H9 (cell line): ENCODE results near the gene HVCN1. TPM values are rescaled to one million over a fixed set of nuclear protein-coding genes. Genes with fewer than 3 reads are reported as not detected.
A peak's percentile ranks its signal among the peaks of the same experiment; 100 is the strongest.

ENCODE experiments used
- DNase-seq: peaks from one replicate; pipeline ENCODE4 v3.0.0-alpha.2; 2017
- H2AFZ ChIP-seq: one replicate; pipeline ENCODE4 v1.6.1; 2013; ENCODE audit warnings: mild to moderate bottlenecking, low read length, control low read depth, moderate library complexity
- H2AK5ac ChIP-seq: 2 replicates; pipeline ENCODE4 v1.6.1; 2013; ENCODE audit warnings: low read length, control low read depth, mixed read lengths; ENCODE audit not compliant: insufficient read length
- H2BK120ac ChIP-seq: one replicate; pipeline ENCODE4 v1.6.1; 2013; ENCODE audit warnings: low read depth, mild to moderate bottlenecking, low read length, control low read depth, inconsistent platforms; ENCODE audit not compliant: poor library complexity, severe bottlenecking
- H2BK12ac ChIP-seq: 2 replicates; pipeline ENCODE4 v1.6.1; 2013; ENCODE audit warnings: low read length, control low read depth, mixed read lengths, low read depth; ENCODE audit not compliant: insufficient read length
- H2BK15ac ChIP-seq: 2 replicates; pipeline ENCODE4 v1.6.1; 2013; ENCODE audit warnings: low read depth, low read length, control low read depth
- H2BK20ac ChIP-seq: one replicate; pipeline ENCODE4 v1.6.1; 2013; ENCODE audit warnings: low read depth, mild to moderate bottlenecking, low read length, control low read depth, inconsistent platforms; ENCODE audit not compliant: poor library complexity, severe bottlenecking
- H2BK5ac ChIP-seq: 2 replicates; pipeline ENCODE4 v1.6.1; 2013; ENCODE audit warnings: low read length, control low read depth, mixed read lengths; ENCODE audit not compliant: insufficient read length
- H3K14ac ChIP-seq: 2 replicates; pipeline ENCODE4 v1.6.1; 2013; ENCODE audit warnings: low read length, control low read depth; ENCODE audit not compliant: insufficient read depth
- H3K18ac ChIP-seq: 2 replicates; pipeline ENCODE4 v1.6.1; 2013; ENCODE audit warnings: low read depth, mild to moderate bottlenecking, mixed read lengths, low read length, control low read depth; ENCODE audit not compliant: insufficient read length
- H3K23ac ChIP-seq: 2 replicates; pipeline ENCODE4 v1.6.1; 2013; ENCODE audit warnings: low read length, control low read depth, mixed read lengths, low read depth; ENCODE audit not compliant: insufficient read length
- H3K23me2 ChIP-seq: 2 replicates; pipeline ENCODE4 v1.6.1; 2013; ENCODE audit warnings: low read depth, mild to moderate bottlenecking, mixed read lengths, low read length, control low read depth; ENCODE audit not compliant: insufficient read length, poor library complexity, severe bottlenecking
- H3K27ac ChIP-seq: 2 replicates; pipeline ENCODE4 v1.5.1; 2013; ENCODE audit warnings: low read length, control low read depth, mixed read lengths, low read depth; ENCODE audit not compliant: insufficient read length
- H3K27me3 ChIP-seq: 2 replicates; pipeline ENCODE4 v1.6.1; 2013; ENCODE audit warnings: low read length, control low read depth, inconsistent platforms; ENCODE audit not compliant: insufficient read depth
- H3K4ac ChIP-seq: 2 replicates; pipeline ENCODE4 v1.6.1; 2013; ENCODE audit warnings: low read depth, mild to moderate bottlenecking, control low read depth, inconsistent platforms, low read length, moderate library complexity
- H3K4me1 ChIP-seq: 2 replicates; pipeline ENCODE4 v1.6.1; 2013; ENCODE audit warnings: low read length, control low read depth, inconsistent platforms; ENCODE audit not compliant: insufficient read depth
- H3K4me2 ChIP-seq: 2 replicates; pipeline ENCODE4 v1.6.1; 2013; ENCODE audit warnings: low read length, control low read depth, mixed read lengths; ENCODE audit not compliant: insufficient read length, insufficient read depth
- H3K56ac ChIP-seq: 2 replicates; pipeline ENCODE4 v1.6.1; 2013; ENCODE audit warnings: low read depth, mild to moderate bottlenecking, mixed read lengths, low read length, control low read depth; ENCODE audit not compliant: insufficient read length
- H3K79me1 ChIP-seq: 2 replicates; pipeline ENCODE4 v1.6.1; 2013; ENCODE audit warnings: low read depth, mild to moderate bottlenecking, moderate library complexity, low read length, control low read depth, inconsistent platforms; ENCODE audit not compliant: insufficient read depth, poor library complexity, severe bottlenecking
- H3K79me2 ChIP-seq: 2 replicates; pipeline ENCODE4 v1.6.1; 2013; ENCODE audit warnings: low read length, control low read depth, inconsistent platforms; ENCODE audit not compliant: insufficient read depth
- H3K9ac ChIP-seq: 2 replicates; pipeline ENCODE4 v1.6.1; 2013; ENCODE audit warnings: low read length, control low read depth, mixed read lengths; ENCODE audit not compliant: insufficient read length; ENCODE audit errors: extremely low read depth
- H3K9me3 ChIP-seq: one replicate; pipeline ENCODE4 v1.6.1; 2013; ENCODE audit warnings: low read depth, low read length, inconsistent platforms; ENCODE audit not compliant: control insufficient read depth
- H3T11ph ChIP-seq: one replicate; pipeline ENCODE4 v1.6.1; 2013; ENCODE audit warnings: mild to moderate bottlenecking, low read length, control low read depth, inconsistent platforms
- H4K20me1 ChIP-seq: one replicate; pipeline ENCODE4 v1.6.1; 2013; ENCODE audit not compliant: control insufficient read depth, insufficient read length, insufficient read depth
- H4K5ac ChIP-seq: 2 replicates; pipeline ENCODE4 v1.6.1; 2013; ENCODE audit warnings: low read depth, mild to moderate bottlenecking, mixed read lengths, low read length, control low read depth; ENCODE audit not compliant: insufficient read length
- H4K8ac ChIP-seq: replicated peaks from 2 replicates; pipeline ENCODE4 v1.6.1; 2013; ENCODE audit warnings: low read length, control low read depth, mixed read lengths, low read depth; ENCODE audit not compliant: insufficient read length
- H4K91ac ChIP-seq: 2 replicates; pipeline ENCODE4 v1.6.1; 2013; ENCODE audit warnings: low read depth, mild to moderate bottlenecking, moderate library complexity, mixed read lengths, low read length, control low read depth; ENCODE audit not compliant: insufficient read length
- H3K27ac Mint-ChIP-seq, 3 experiments: 2 replicates in 2 of 3; 3 replicates in 1 of 3; pipeline ENCODE4 v1.8.0; 2020 to 2021; ENCODE audit warnings: mixed read lengths in 3 of 3, mild to moderate bottlenecking in 1 of 3, moderate library complexity in 1 of 3
- H3K27me3 Mint-ChIP-seq: 2 replicates; pipeline ENCODE4 v1.8.0; 2021; ENCODE audit warnings: low read depth, mild to moderate bottlenecking, moderate library complexity, mixed read lengths
- H3K36me3 Mint-ChIP-seq, 3 experiments: 2 replicates in 2 of 3; 3 replicates in 1 of 3; pipeline ENCODE4 v1.8.0; 2020 to 2021; ENCODE audit warnings: low read depth in 3 of 3, mixed read lengths in 3 of 3; ENCODE audit not compliant: insufficient read depth in 1 of 3
- H3K4me1 Mint-ChIP-seq, 2 experiments: 2 replicates each; pipeline ENCODE4 v1.8.0; 2020; ENCODE audit warnings: mixed read lengths in 2 of 2
- H3K4me3 Mint-ChIP-seq, 2 experiments: 2 replicates in 1 of 2; 3 replicates in 1 of 2; pipeline ENCODE4 v1.8.0; 2020 to 2021; ENCODE audit warnings: mild to moderate bottlenecking in 2 of 2, mixed read lengths in 2 of 2, moderate library complexity in 1 of 2
- H3K9me3 Mint-ChIP-seq, 2 experiments: 2 replicates in 1 of 2; 3 replicates in 1 of 2; pipeline ENCODE4 v1.8.0; 2020; ENCODE audit warnings: mild to moderate bottlenecking in 2 of 2, mixed read lengths in 2 of 2, moderate library complexity in 1 of 2
- CTCF ChIP-seq: fragments of 200-600 bp; sonication (generic); conservative IDR thresholded peaks from 3 replicates; pipeline ENCODE4 v1.8.0; 2021; ENCODE audit warnings: antibody characterized with exemption, mild to moderate bottlenecking
- WGBS: extraction: QIAGEN DNeasy Blood & Tissue Kit; methylation state at CpG from one replicate; pipeline ENCODE4 v1.1.7; 2013; ENCODE audit warnings: missing lambda C conversion rate, low lambda C conversion rate, mixed read lengths; ENCODE audit not compliant: insufficient read length; ENCODE audit errors: extremely low coverage; 5-methylcytosine and 5-hydroxymethylcytosine counted together
- total RNA-seq: library from RNA; stranded (reverse); gene quantifications from 2 replicates; pipeline ENCODE4 v1.2.1, GENCODE V29; 2021

The HVCN1 gene
- total RNA-seq, 1 experiment from 2014 or later = 5.2 TPM

GRCh38 chr12:110733900-110734299, 45.0 kb upstream of the HVCN1 start:
- WGBS = no CpG with 5 or more reads among the region's 1 CpG
- Histone ChIP-seq H2AK5ac (no peak overlapping the region), H3K4ac (no peak overlapping the region), H4K91ac (no peak overlapping the region), H3K14ac (no peak overlapping the region), H4K20me1 (no peaks in the 10 kb centered on the region), H3K79me1 (peaks cover 5% of the 10 kb centered on the region), H3K4me1 (0 out of 2 replicates have a peak, but pooled peaks cover 3% of the 10 kb centered on the region), H3K18ac (no peak overlapping the region), H3K79me2 (peaks cover 66% of the 10 kb centered on the region), H2BK20ac (no peak overlapping the region), H4K8ac (no peak overlapping the region), H2AFZ (no peak overlapping the region), H2BK5ac (no peak overlapping the region), H3K56ac (no peak overlapping the region), H4K5ac (no peak overlapping the region), H3K23ac (no peak overlapping the region), H3K9me3 (no peaks in the 10 kb centered on the region), H2BK15ac (no peak overlapping the region), H3T11ph (no peak overlapping the region), H3K27ac (no peak overlapping the region), H2BK120ac (no peak overlapping the region), H3K9ac (no peak overlapping the region), H3K23me2 (peaks cover 3% of the 10 kb centered on the region), H3K27me3 (no peaks in the 10 kb centered on the region), H3K4me2 (no peak overlapping the region), H2BK12ac (no peak overlapping the region)
- H3K36me3 Mint-ChIP-seq = peaks cover 43 to 71% (median 65%) of the 10 kb centered on the region in 3 experiments
- TF ChIP-seq CTCF = no peak
- H3K27me3 Mint-ChIP-seq = no peaks in the 10 kb centered on the region
- no peak for DNase-seq
- H3K9me3 Mint-ChIP-seq = no peaks in the 10 kb centered on the region
- H3K4me1 Mint-ChIP-seq = peaks cover 20 to 29% of the 10 kb centered on the region in 2 experiments
- peak overlapping the region in 2 of 3 experiments; percentile 41 to 68; a peak in 3 of 7 replicates for H3K27ac Mint-ChIP-seq
- no peak overlapping the region for H3K4me3 Mint-ChIP-seq
